GM21576 (cell line): ENCODE results near the gene NBR1.
"Not testable (repeated sequence)": the region's sequence is repeated elsewhere in the genome, so short reads cannot be mapped to it uniquely, and the experiment has no call there.

ENCODE experiments used
- ATAC-seq: cut with Tn5 transposase; IDR thresholded peaks from one replicate; pipeline ENCODE4 v1.9.1; 2021; ENCODE audit warnings: mild to moderate bottlenecking, moderate library complexity; ENCODE audit not compliant: unreplicated experiment

Gene NBR1

DNA sequence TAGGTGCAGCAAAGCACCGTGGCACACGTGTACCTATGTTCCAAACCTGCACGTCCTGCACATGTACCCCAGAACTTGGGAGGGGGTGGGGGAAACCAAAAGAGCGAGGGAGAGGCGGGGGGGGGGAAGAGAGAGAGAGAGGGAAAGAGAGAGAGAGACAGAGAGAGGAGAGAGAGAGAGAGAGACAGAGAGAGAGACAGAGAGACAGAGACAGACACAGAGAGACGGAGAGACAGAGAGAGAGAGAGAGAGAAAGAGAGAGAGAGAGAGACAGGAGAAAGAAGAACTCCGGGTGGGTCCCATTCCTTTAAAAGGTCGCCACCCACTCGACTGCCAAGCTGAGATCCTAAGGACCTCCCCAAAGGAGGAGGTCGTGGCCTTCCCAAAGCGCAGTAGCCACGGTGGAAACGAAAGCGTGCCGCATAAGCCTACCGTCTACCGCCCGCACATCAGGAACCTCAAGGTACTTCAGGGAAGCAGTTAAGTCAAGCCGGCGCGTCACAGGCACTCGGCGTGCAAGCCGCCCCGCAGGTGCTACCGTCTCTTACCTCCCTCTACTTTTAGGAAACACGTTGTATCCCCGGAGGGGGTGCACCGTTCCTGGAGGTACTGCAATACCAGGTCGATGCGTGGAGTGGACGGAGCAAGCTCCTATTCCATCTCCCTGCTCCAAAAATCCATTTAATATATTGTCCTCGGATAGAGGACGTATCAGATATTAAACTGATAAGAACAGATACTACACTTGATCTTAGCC, 69.8 kb downstream of the NBR1 start:
- ATAC-seq, result not testable (repeated sequence)

DNA sequence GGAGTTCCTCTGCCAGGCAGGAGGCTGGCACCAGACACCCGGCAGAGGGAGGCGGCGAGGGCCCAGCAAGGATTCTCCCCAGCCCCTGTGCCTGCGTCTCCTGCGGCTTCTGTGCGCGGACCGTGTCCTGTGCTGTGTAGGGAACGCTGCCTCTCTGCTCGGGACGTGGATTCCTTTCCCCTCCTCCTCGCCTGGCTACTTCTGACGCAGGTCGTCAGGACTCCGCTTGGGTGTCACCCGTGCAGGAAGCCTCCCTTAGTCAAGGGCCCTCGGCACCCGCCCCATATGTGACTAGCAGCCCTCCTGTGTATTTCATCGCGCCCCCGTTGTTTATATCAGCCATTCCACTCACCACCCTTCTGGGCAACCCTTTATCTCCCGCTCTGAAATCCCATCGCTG, 75.4 kb downstream of the NBR1 start:
- not testable (repeated sequence) for ATAC-seq
